Smooth muscle cell of the umbilical artery (primary cell): ENCODE data around the gene CD46. TPM values are rescaled to one million over a fixed set of nuclear protein-coding genes. Genes with fewer than 3 reads are reported as not detected.

Experiments used
- total RNA-seq: library from RNA; depleted of rRNA; stranded (reverse); fragments of >200 nt; gene quantifications from 2 replicates; pipeline ENCODE4 v1.2.3, GENCODE V29; 2014

Gene CD46
- total RNA-seq, result 140 and 217 TPM in 2 replicates

DNA sequence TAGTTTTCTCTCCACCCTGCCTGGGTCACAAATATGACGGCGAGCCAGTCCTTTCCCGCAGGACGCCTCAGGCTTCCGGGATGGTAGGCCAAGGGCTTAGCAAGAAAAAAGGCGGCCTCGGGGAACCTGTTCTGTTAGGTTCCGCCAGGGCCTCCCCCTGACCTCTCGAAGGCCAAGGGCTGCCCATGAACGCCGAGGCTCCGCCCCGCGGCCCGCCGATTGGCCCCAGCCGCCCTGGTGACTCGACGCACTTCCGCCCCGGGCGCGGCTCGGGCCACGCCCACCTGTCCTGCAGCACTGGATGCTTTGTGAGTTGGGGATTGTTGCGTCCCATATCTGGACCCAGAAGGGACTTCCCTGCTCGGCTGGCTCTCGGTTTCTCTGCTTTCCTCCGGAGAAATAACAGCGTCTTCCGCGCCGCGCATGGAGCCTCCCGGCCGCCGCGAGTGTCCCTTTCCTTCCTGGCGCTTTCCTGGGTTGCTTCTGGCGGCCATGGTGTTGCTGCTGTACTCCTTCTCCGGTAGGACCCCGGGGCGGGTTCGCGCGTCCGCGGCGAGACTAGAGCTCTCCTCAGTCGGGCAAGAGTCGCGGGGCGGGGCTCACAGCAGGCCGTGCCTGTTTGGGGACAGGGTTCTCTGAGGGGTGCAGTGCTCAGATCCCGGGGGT lies at the start of gene CD46:
CD46 (plus strand) TSS at position 265 of the 666 bp plus-strand sequence; CDS start at position 424, 159 bp downstream.

Other genes with a start within 250 kb of the CD46 start
- gene CR1L, start 106.9 kb upstream of the CD46 start, total RNA-seq, result not detected in 2 replicates
- 0.05 and 0.30 TPM in 2 replicates for gene CD34, start 159.1 kb downstream of the CD46 start, total RNA-seq